Adrenal gland (tissue), 5 donors: ENCODE data around the gene CRYBG1.

Source experiments
- POLR2A ChIP-seq, 2 donors: fragments of 450-650 bp; IDR thresholded peaks; one replicate each; pipeline ENCODE4 v1.6.1; 2017; ENCODE audit warnings: antibody characterized with exemption in 2 of 2, mild to moderate bottlenecking in 2 of 2, moderate library complexity in 1 of 2
- TF ChIP-seq, protein P1 (sequence below), 6 experiments: fragments of 450-650 bp in 4 of 6; fragments of 200-600 bp in 2 of 6; sonication (generic) in 1 of 6; IDR thresholded peaks; 1 replicate in 5 of 6; 2 replicates in 1 of 6; pipeline versions ENCODE4 v1.5.1 to v1.8.0; 2016 to 2021; ENCODE audit warnings: antibody characterized with exemption in 6 of 6, mild to moderate bottlenecking in 2 of 6, moderate library complexity in 1 of 6
- donor health status: DM: no; HTN: no; CAD: no.

GRCh38 chr6:106540907-106541306, 180.4 kb downstream of the CRYBG1 start:
- TF ChIP-seq POLR2A (IDR thresholded peaks at IDR 0.05): no peak
- TF ChIP-seq, protein P1, sequence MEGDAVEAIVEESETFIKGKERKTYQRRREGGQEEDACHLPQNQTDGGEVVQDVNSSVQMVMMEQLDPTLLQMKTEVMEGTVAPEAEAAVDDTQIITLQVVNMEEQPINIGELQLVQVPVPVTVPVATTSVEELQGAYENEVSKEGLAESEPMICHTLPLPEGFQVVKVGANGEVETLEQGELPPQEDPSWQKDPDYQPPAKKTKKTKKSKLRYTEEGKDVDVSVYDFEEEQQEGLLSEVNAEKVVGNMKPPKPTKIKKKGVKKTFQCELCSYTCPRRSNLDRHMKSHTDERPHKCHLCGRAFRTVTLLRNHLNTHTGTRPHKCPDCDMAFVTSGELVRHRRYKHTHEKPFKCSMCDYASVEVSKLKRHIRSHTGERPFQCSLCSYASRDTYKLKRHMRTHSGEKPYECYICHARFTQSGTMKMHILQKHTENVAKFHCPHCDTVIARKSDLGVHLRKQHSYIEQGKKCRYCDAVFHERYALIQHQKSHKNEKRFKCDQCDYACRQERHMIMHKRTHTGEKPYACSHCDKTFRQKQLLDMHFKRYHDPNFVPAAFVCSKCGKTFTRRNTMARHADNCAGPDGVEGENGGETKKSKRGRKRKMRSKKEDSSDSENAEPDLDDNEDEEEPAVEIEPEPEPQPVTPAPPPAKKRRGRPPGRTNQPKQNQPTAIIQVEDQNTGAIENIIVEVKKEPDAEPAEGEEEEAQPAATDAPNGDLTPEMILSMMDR (IDR thresholded peaks at IDR 0.05): no peak
